Esophagus squamous epithelium (tissue), 5 donors: Measurements from ENCODE around the gene PTPN1. TPM values are rescaled to one million over a fixed set of nuclear protein-coding genes. Genes with fewer than 3 reads are reported as not detected.

Source experiments
- DNase-seq: peaks from one replicate; lab custom pipeline; 2025; lab: John Stamatoyannopoulos, UW
- H3K27ac ChIP-seq, 4 donors: fragments of 200-600 bp; sonication (generic); one replicate each; pipeline ENCODE4 v1.5.1; 2016 to 2019; ENCODE audit warnings: mild to moderate bottlenecking in 1 of 4
- H3K27me3 ChIP-seq, 4 donors: fragments of 200-600 bp; sonication (generic); 1 replicate in 3 of 4; 2 replicates in 1 of 4; pipeline versions ENCODE4 v1.5.1 to v1.6.0; 2017 to 2021; ENCODE audit warnings: antibody characterized with exemption in 1 of 4
- H3K36me3 ChIP-seq, 3 donors: fragments of 200-600 bp; sonication (generic); one replicate each; pipeline ENCODE4 v1.5.1; 2016 to 2019
- H3K4me1 ChIP-seq, 3 donors: fragments of 200-600 bp; sonication (generic); one replicate each; pipeline ENCODE4 v1.5.1; 2017 to 2019
- H3K4me3 ChIP-seq, 4 donors: fragments of 200-600 bp; sonication (generic); 1 replicate in 3 of 4; 2 replicates in 1 of 4; pipeline ENCODE4 v1.5.1; 2016 to 2019; ENCODE audit warnings: mild to moderate bottlenecking in 2 of 4, moderate library complexity in 1 of 4
- H3K9me3 ChIP-seq, 3 donors: fragments of 200-600 bp; sonication (generic); one replicate each; pipeline ENCODE4 v1.5.1; 2016 to 2019
- CTCF ChIP-seq, 6 experiments: fragments of 450-650 bp in 4 of 6; fragments of 200-600 bp in 2 of 6; sonication (generic) in 2 of 6; IDR thresholded peaks; one replicate each; pipeline ENCODE4 v1.5.1; 2016 to 2019; ENCODE audit warnings: antibody characterized with exemption in 6 of 6, mild to moderate bottlenecking in 4 of 6, moderate library complexity in 4 of 6
- POLR2A ChIP-seq, 4 donors: fragments of 450-650 bp; IDR thresholded peaks; one replicate each; pipeline ENCODE4 v1.6.1; 2017; ENCODE audit warnings: antibody characterized with exemption in 4 of 4, mild to moderate bottlenecking in 4 of 4, moderate library complexity in 3 of 4
- WGBS, 2 donors: methylation state at CpG; one replicate each; pipeline ENCODE4 v1.1.5; 2018; 5-methylcytosine and 5-hydroxymethylcytosine counted together
- intact Hi-C: fragments of 100-400 bp; cut with DNase I; formaldehyde crosslinking; loops from one replicate; pipeline ENCODE4 v1.15.0; 2022
- total RNA-seq, 4 donors: library from RNA; depleted of rRNA; stranded (reverse); fragments of >200 nt; gene quantifications; one replicate each; pipeline ENCODE4 v1.1.0, GENCODE V29; 2016
- donor health status: DM: yes; HTN: yes; CAD: no.

Gene PTPN1
- total RNA-seq, 4 donors from 2014 or later, result 23.6 to 30.6 (median 29.0) TPM

GRCh38 chr20:50600281-50600895 lies 90.2 kb downstream of the PTPN1 start:
- peaks cover 0 to 13% (median 5%) of the 10 kb centered on the region in 3 donors for H3K4me1 ChIP-seq
- TF ChIP-seq CTCF (IDR thresholded peaks at IDR 0.05) (no peak), POLR2A (IDR thresholded peaks at IDR 0.05) (no peak)
- H3K27ac ChIP-seq, result no peak overlapping the region
- H3K9me3 ChIP-seq, result no peaks in the 10 kb centered on the region
- H3K27me3 ChIP-seq, result peaks cover 0 to 53% (median 0%) of the 10 kb centered on the region in 4 donors
- WGBS, 2 donors, result 66 to 67% methylated on average over 12 of the region's 12 CpGs
- intact Hi-C loops, result no loop called here
- no peak overlapping the region for H3K4me3 ChIP-seq
- no peak for DNase-seq
- no peaks in the 10 kb centered on the region for H3K36me3 ChIP-seq

- H3K4me1 ChIP-seq, result no peaks in the 10 kb centered on the region
- no peak for DNase-seq
- no peak overlapping the region for H3K4me3 ChIP-seq
- WGBS, 2 donors, result 45 to 60% methylated on average over 5 to 7 of the region's 33 CpGs
- H3K27ac ChIP-seq, result no peak overlapping the region
- peaks cover 0 to 39% (median 0%) of the 10 kb centered on the region in 4 donors for H3K27me3 ChIP-seq
- TF ChIP-seq CTCF (IDR thresholded peaks at IDR 0.05), result no peak
- TF ChIP-seq POLR2A (IDR thresholded peaks at IDR 0.05), result no peak
- intact Hi-C loops, result no loop called here
- no peaks in the 10 kb centered on the region for H3K36me3 ChIP-seq
- no peaks in the 10 kb centered on the region for H3K9me3 ChIP-seq
Observed at GRCh38 chr20:50601511-50602431, 91.6 kb downstream of the PTPN1 start.

GRCh38 chr20:50602432-50603088 lies 92.4 kb downstream of the PTPN1 start:
- Histone ChIP-seq H3K4me3 (no peak overlapping the region), H3K9me3 (no peaks in the 10 kb centered on the region), H3K36me3 (peaks cover 0 to 1% (median 0%) of the 10 kb centered on the region in 3 donors), H3K27me3 (peaks cover 0 to 31% (median 0%) of the 10 kb centered on the region in 4 donors), H3K27ac (no peak overlapping the region), H3K4me1 (no peaks in the 10 kb centered on the region)
- TF ChIP-seq POLR2A (IDR thresholded peaks at IDR 0.05), result no peak
- TF ChIP-seq CTCF (IDR thresholded peaks at IDR 0.05), result no peak
- 74 to 85% methylated on average over 4 to 6 of the region's 15 CpGs for WGBS, 2 donors
- DNase-seq, result no peak
- intact Hi-C loops, result no loop called here

- DNase-seq, result no peak
- intact Hi-C loops, result no loop called here
Observed at GRCh38 chr20:50604451-50604850, 94.3 kb downstream of the PTPN1 start.

More at GRCh38 chr20:50604451-50604850, 94.3 kb downstream of the PTPN1 start:
- no peaks in the 10 kb centered on the region for H3K9me3 ChIP-seq
- TF ChIP-seq CTCF (IDR thresholded peaks at IDR 0.05) (no peak), POLR2A (IDR thresholded peaks at IDR 0.05) (no peak)
- H3K27ac ChIP-seq, result no peak overlapping the region
- H3K4me3 ChIP-seq, result no peak overlapping the region
- no peaks in the 10 kb centered on the region for H3K4me1 ChIP-seq
- H3K27me3 ChIP-seq, result peaks cover 0 to 15% (median 0%) of the 10 kb centered on the region in 4 donors
- H3K36me3 ChIP-seq, result peaks cover 0 to 13% (median 0%) of the 10 kb centered on the region in 3 donors
- WGBS, 2 donors, result 71 to 85% methylated on average over 1 to 6 of the region's 12 CpGs
